ENCODE data around the gene CERCAM.

CERCAM gene, protein sequence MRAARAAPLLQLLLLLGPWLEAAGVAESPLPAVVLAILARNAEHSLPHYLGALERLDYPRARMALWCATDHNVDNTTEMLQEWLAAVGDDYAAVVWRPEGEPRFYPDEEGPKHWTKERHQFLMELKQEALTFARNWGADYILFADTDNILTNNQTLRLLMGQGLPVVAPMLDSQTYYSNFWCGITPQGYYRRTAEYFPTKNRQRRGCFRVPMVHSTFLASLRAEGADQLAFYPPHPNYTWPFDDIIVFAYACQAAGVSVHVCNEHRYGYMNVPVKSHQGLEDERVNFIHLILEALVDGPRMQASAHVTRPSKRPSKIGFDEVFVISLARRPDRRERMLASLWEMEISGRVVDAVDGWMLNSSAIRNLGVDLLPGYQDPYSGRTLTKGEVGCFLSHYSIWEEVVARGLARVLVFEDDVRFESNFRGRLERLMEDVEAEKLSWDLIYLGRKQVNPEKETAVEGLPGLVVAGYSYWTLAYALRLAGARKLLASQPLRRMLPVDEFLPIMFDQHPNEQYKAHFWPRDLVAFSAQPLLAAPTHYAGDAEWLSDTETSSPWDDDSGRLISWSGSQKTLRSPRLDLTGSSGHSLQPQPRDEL

DNA sequence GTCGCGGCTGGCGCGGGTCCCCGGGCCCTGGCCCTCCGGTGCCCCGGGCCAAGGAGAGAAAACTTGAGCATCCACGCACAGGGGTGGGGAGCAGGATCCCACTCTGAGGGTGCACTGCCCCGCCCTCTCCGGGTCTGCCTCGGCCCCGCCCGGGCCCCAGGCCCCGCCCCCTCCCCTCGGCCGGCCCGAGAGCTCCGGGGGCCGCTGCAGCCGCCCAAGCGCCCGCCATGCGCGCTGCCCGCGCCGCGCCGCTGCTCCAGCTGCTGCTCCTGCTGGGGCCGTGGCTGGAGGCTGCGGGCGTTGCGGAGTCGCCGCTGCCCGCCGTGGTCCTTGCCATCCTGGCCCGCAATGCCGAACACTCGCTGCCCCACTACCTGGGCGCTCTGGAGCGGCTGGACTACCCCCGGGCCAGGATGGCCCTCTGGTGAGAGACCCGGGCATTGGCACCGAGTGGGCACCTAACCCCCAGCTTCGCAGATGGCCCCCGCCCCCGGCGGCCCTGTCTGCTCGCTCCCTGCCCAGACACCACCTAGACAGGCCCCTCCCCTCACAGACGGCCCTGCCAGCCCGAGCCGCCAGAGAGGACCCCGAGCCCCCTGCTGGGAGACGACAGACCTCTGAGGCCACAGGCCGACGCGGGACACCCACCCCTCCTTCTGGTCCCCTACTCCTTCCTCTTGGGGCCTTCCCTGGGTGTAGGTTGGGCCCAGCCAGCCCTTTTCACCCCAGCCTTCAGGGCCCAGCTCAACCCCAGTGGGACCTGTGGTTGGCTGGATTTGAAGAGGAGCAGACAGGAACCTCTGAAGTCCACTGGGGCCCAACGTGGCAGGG is at the start of gene CERCAM:
Gene CERCAM (plus strand): TSS at position 207 of the 831 bp plus-strand sequence. CDS start 21 bp downstream, at position 228.
- DNase-seq (ENCODE audit: low read depth): no peak

DNA sequence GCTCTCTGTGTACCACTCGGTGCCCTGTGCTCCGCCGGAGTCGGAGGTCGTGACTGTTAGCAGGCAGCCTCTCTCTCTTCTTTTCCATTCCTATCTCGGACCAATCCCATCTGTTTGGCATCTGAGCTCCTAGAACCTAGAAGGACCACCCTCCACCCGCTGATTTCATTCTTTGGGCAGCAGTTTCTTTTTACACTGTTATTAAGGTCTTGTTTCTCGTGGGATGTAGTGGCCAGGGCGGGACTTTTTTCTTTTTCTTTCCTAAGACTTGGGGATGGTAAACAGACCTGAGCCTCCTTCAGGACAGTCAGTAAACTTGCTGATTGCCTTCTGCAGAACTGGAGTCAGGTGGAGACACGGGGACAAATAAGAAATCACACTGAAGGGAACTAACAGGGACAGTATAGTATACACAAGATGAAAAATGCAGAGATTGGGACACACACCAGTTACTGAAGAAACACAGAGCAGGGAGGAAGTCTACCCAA is 49.0 kb upstream of the CERCAM start:
- DNase-seq (ENCODE audit: low read depth): no peak

DNA sequence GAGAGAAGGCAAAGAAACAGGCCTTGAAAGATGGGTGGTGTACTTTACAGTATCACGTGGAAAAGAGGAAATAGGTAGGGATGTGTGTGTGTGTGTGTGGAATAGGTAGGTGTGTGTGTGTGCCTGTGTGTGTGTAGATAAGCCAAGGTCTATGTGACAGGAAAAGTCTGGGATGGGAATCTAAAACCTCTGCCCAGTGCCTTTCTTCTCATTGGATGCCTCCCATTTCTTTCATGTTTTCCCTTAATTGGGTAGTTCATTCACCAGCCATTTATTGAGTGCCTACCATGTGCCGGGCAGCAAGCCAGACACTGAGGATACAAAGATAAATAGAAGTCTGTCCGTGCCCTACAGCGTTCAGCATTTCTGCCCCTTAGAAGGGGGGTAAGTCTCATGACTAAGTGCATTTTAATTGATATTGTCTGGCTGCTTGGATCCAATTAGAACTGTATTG is 48.4 kb upstream of the CERCAM start:
- no peak for DNase-seq (ENCODE audit: low read depth)

DNA sequence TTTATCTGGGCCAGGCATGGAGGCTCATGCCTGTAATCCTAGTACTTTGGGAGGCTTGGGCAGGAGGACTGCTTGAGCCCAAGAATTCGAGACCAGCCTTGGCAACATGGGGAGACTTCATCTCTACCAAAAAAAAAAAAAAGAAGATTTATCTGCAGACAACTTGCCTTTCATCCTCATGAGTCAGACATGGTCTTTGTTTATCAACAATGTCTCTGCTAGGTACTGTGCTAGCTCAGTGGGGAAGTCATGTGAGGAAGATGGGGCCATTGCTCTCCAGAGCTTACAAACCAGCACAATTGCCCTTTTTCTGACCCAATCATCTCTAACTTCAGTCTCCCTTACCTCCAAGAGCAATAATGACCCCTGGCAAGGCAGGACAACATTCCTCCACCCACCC is 47.9 kb upstream of the CERCAM start:
- DNase-seq (ENCODE audit: low read depth): no peak

DNA sequence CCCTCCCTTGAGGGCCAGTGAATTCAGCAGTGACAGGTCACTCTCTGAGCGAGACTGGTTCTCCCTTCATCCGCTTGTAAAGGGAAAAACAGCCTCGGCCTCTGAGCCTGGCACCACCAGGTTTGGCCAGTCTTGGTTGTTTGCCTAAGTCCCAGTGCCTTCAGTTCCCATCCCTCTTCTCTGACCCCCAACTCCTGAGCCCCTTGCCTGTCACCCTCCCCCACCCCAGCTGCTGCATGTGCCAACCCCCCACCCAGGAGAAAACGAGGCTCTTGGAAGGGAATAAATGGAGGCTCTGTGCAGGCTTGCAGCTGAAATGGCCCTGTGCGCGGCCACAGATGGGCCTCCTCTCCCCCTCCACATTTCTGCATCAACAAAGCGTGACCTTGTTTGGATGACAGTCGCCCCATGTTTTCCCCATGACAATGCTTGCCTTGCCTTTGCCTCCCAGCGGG is 46.4 kb upstream of the CERCAM start:
- DNase-seq (ENCODE audit: low read depth): no peak

DNA sequence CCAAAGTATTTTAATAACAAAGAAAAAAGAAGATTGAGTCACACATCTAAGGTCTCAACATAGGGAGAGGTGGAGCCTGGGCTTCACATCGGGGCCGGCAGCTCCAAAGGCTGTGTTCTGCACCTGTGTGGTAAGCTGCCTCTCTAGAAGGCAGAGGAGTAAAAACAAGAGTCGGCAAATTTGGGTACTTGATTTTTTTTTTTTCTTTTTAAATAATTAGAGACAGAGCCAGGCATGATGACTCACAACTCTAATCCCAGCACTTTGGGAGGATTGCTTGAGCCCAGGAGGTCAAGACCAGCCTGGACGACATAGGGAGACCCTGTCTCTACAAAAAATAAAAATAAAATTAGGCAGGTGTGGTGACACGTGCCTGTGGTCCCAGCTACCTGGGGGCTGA is 44.8 kb upstream of the CERCAM start:
- DNase-seq (ENCODE audit: low read depth): no peak

DNA sequence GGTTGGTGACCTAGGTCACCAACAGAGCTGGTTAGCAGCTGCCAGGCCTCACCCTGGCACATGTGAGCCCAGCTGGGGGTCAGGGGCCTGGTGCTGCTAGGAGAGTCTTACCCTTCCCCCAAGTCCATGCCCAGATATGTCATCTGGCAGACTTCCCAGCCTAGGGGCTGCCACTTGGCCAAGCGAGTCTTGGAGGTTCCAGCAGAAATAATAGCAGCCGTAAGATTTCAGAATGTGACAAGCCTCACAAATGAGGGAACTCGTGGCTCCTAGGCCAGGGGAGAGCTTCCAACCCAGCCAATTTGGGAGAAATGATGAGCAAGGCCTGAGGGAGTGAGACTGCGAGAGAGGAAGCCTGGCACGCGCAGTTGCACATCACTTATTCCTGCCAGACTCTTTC is 38.4 kb upstream of the CERCAM start:
- no peak for DNase-seq (ENCODE audit: low read depth)

DNA sequence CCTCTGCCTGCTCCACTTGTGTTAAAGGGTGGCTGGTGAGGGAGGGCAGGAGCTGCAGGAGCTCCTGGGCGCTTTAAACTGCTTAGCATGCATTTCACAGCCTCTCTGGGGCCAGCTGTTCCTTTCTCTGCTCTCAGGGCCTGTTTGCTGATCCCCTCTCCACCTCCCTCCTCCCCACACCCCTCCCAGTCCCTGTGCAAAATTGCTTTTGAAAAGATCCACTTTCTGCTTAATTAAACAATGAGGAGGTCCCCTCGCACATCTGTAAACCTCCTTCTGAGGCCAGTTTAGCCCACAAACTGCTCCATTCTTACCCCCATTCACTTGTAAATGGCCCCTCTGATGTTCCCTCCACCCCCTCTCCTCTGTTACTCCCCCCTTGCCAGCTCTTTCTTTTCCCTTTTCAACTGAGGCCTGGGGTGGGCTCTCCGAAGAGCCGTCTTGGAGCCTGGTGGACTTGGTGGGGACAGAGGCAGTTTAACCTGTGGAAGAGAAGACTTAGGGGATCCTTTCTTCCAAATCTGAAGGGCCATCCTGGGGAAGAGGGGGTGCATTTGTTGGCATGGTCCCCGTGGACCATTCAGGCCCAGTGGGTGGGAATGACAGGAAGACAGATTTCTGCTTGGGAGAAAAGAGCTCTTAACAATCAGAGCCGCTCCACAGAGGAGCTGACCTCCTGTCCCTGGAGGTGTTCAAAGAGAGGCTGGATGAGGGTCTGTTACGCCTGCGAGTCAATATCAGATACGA is 37.5 kb upstream of the CERCAM start:
- DNase-seq (ENCODE audit: low read depth): no peak

DNA sequence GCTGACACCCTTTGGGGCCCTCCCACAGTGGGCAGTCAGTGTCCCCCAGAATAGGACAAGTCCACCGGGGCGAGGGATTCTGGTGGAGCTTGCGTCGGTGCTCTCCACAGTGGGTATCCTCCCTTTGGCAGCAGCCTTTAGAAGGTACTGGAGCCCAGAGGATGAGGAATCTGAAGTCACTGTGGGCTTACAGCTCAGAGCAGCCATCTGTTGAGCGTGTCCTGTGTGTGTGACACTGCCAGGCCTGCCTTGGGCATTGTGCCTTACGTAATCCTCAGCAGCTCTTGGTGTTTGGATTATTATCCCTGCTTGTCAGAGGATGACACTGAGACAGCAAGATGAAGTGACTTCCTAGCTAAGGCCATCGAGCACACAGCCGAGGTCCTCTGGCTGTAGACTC is 36.9 kb upstream of the CERCAM start:
- no peak for DNase-seq (ENCODE audit: low read depth)

DNA sequence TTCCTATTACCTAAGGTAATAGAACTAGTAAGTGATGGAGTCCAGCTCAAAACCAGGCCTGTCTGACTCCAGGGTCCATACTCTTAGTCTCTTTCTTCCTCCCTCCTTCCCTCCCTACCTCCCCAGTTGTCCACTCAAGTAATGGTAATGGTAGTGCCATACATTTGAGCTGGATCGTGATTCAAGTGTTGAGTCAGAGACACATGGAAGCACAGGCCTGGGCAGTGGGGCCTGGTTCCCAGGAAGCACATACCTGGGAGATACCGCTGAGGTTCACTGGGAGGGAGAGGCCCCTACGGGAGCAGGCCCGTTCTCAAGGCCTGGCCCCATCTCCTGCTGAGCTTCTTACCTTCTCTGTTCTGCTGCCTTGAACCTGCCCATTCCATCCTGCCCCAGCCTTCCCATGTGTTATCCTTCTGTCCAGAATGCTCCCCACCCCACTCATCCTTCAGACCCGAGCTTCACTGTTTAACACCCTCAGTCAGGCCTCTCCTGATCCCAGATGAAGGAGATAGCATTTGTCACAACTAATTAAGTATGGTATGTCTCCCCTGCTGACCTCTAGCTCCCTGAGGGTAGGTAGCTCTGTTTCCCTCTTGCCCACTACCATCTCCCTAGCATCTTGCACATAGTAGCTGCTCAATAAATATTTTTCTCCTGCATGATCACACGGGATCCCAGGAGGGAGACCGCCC is 35.7 kb upstream of the CERCAM start:
- DNase-seq (ENCODE audit: low read depth): no peak

DNA sequence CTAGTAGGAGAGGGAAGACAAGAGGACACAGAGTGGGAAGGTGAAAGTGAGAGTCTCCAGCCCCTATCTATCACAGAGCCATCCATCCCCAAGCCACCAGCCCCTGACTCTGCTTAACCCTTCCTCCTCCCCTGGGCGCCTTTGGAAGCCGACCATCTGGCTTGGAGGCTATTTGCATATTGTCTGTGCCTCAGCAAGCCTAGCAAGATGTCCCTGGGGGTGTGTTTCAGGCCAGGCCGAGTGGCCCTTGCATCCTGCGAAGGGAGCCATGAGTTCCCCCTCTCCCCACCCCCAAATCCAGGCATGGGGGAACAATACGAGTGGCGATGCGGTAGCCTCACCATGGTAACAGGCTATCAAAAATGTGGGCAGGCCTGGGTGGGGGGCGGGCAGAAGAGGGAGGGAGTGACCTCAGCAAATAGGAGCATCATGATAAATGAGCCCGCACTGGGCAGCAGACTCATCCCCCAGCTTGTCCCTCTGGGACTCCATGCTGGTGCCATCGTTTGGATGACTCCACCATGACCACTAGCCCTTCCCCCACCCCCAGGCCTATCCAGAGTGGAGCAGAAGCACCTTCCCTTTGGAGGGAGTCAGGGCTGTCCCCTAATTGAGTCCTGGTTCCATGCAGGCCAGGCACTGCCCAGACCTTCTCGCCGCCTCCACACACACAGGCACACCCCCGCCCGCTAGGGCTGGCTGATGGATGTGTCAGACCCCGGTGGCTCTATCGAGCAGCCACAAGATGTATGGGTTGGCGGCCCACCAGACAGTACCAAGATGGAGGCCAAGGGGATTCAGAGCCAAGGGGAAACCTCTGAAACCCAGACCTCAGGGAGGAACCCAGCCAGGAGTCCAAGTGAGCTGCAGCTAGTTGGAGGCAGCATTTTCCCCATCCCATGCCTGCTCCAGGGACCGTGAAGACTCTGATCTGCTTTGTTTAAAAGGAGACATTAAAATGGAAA is 34.9 kb upstream of the CERCAM start:
- no peak for DNase-seq (ENCODE audit: low read depth)

DNA sequence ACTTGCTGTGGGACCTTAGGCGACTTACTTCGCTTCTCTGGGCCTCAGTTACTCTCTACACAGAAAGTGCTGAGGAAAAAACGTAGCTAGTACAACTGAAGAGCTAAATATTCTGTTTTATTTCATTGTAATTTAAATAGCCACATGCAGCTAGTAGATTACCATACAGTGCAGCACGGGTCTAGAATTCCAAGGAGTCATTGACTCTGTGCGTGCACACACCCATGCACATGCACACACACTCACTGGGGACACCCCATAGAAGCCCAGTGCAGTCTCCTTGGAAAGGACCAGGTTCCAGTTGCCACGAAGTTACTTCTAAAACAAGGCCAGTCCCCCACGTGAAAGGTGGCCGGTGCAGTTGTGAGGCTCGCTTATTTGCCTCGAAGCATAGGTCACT is 32.5 kb upstream of the CERCAM start:
- DNase-seq (ENCODE audit: low read depth): no peak

DNA sequence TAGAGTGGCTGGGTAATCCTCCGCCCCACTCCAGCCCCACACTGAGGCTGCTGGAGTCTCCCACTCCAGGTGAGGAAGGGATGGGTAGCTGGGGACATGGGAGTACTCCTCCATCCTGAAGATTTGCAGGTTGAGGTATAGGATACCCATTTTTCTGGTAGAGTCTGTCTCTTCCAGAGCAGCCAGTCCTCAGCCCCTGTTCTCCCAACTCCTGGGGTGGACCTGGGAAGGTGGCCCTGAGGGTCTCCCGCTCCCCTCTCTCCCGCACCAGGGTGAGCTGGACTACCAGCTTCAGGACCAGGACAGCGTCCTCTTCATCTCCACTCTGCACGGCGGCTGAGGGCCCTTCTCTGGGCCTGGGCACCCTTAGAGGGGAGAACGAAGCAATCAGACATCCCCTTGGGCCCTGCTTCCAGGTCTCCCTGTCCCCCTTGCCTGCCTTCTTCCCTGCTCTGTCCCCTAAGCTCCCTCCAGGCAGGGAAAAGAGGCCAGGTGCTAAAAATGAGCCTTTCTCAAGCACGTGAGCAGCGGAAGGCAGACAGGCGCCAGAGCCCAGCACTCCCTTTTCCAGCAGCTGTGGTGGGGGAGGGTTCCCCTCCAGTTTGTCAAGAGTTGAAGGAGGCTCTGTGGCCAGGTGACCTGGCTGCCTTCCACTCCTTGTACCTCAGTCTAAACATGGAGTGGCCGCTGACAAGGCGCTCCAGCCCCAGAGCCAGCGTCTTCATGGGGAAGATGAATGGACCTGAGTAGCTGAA is 31.1 kb upstream of the CERCAM start:
- no peak for DNase-seq (ENCODE audit: low read depth)

DNA sequence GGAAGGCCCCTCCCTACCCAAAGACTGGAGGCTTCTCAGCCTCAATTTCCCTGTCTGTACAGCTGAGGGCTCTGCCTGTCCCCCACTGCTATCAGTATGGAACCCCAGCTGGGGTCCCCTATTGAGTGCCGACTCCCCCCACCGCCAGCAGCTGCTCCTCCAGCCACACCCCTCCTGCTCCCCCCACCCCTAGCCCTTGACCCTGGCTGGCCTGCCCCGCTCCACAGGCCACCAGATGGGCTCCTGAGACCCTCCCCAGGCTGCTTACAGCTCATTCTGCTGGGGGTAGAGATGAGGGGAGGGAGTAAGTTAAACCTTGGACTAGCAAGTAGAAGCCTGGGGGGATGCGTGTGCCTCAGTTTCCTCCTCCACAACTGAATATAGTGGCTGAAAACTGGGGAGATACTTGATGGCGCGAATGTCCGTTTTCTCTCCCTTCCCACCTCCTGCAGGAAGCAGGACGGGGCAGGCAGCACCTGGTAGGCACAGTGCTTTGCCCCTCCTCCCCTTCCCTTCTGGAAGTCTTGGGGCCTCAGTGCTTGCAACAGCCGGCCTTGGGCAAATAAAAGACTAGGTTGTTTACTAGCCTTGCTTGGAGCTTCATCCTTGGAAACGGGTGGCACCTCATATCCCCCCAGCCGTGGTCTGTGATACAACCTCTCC is 30.4 kb upstream of the CERCAM start:
- DNase-seq (ENCODE audit: low read depth): no peak

DNA sequence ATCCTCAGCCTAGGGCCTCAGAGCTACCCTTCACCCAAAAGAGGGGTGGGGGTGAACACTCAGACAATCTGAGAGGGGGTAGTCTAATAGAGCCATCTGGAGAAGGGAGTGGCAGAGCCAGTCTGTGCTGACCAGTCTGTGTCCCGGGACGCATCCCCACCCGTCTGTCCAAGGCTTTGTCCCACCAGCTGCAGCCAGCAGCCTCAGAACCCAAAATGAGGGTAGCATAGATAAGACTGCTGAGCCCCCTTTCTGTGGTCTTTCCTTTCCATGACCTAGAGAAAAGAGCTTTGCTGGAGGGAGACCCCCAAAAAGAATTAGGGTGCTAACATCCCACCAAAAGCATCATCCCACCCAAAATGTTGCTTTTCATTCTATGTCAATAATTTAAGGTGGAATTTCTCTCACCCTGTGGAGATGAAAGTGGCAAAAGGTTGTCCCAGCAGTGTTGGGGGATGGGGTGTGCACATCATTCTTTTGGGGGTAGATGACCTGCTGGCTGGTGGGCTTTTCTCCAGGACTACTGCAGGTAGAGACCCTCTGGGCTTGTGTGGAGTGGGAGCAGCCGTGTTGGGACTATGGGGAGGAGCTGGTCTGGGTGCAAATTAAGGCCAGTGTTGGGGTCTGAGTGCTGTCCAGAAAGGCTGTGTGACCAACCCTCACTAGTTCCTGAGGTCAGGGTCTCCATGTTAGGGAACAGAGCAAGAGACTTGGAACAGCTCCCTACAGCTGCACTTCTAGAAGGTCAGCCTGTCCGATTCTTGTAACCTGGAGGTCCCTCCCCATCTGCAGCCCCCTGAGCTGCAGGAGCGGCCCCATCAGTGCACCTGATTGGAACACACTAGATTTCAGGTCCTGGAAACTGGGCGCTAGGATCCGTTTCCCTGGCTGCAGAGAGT is 29.6 kb upstream of the CERCAM start:
- no peak for DNase-seq (ENCODE audit: low read depth)

DNA sequence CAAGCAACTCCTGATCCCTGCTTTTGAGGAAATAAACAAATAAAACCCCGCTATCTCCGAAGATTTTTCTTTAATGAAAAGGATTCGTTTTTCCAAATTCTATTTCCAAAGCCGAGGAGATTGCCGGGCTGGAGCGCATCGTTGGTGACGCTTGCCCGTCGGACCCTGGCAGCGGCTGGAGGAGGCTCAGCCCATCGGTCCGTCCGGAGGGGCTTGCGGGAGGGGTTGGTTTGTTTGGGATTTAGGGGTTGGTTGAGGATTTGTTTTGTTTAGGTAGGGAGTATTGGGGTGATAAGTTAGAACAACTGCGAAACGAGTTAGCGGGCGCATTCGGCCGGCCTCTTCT is 28.7 kb upstream of the CERCAM start:
- no peak for DNase-seq (ENCODE audit: low read depth)

DNA sequence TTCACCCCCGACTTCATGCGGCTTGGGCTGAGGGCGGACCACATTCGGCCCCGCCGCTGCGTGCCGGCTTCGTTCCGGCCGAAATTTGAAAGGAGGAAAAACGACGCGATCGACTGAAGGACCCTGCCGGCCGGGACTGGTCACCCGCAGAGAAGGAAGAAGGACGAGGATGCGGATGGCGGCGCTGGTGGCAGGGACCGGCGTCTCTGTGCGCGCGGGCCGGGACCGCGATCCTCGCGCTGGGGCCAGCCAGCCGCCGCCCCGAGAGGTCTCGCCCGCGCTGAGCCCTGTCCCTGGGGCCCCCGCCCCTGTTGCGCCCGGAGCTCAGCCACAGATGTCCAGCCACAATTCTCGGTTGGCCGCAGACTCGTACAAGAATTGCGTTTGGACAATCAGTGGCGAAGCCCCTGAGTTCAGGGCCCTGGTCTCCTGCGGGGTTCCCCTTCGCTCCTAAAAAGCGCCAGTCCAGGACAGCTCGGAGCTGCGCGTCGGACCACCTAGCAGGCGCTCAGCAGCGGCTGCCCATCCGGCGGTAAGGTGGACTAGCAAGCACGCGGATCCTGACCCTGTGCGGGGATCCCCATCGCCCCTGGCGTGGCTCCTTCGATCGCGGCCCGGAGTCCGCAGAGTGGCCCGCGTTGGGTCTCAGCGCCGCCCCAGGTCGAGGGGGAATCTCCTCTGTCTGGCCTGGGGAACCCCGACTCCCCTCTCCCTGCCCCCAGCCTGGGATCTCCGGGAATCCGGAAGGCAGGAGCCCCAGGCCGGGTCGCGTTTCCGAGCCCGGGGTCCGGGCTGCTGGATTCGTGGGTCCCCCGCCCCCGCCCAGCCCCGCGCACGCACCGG is 28.1 kb upstream of the CERCAM start:
- DNase-seq (ENCODE audit: low read depth): no peak

Data from stromal cell of bone marrow (primary cell).